CD14-positive monocyte (primary cell): Measurements from ENCODE around the gene EID2. TPM values are rescaled to one million over a fixed set of nuclear protein-coding genes. Genes with fewer than 3 reads are reported as not detected.

Experiments used
- DNase-seq, 3 donors: peaks; one replicate each; pipeline ENCODE4 v3.0.0-alpha.2; 2011 to 2022
- H2AFZ ChIP-seq: 2 replicates; pipeline ENCODE4 v1.6.0; 2012; ENCODE audit warnings: mild to moderate bottlenecking, low read depth, low read length, inconsistent platforms; ENCODE audit not compliant: insufficient read depth, poor library complexity, severe bottlenecking
- H3K27ac ChIP-seq, 2 donors: 1 replicate in 1 of 2; 2 replicates in 1 of 2; pipeline ENCODE4 v1.5.1; 2012 to 2013; ENCODE audit warnings: low read length in 2 of 2, control low read depth in 1 of 2, inconsistent platforms in 1 of 2, low read depth in 1 of 2, mild to moderate bottlenecking in 1 of 2
- H3K27me3 ChIP-seq, 2 donors: one replicate each; pipeline versions ENCODE4 v1.6.0 to v1.6.1; 2011 to 2013; ENCODE audit warnings: low read length in 2 of 2; ENCODE audit not compliant: control insufficient read depth in 2 of 2, insufficient read depth in 2 of 2
- H3K36me3 ChIP-seq, 2 donors: replicated peaks in 1 of 2; 1 replicate in 1 of 2; 2 replicates in 1 of 2; pipeline versions ENCODE4 v1.5.1 to v1.6.1; 2012 to 2013; ENCODE audit warnings: low read length in 2 of 2, control low read depth in 1 of 2, inconsistent platforms in 1 of 2, mild to moderate bottlenecking in 1 of 2; ENCODE audit not compliant: insufficient read depth in 2 of 2, control insufficient read depth in 1 of 2
- H3K4me1 ChIP-seq, 2 donors: 1 replicate in 1 of 2; 2 replicates in 1 of 2; pipeline versions ENCODE4 v1.5.1 to v1.6.1; 2012 to 2013; ENCODE audit warnings: low read length in 2 of 2, control low read depth in 1 of 2, inconsistent platforms in 1 of 2, mild to moderate bottlenecking in 1 of 2, moderate library complexity in 1 of 2; ENCODE audit not compliant: insufficient read depth in 2 of 2, control insufficient read depth in 1 of 2
- H3K4me2 ChIP-seq: replicated peaks from 2 replicates; pipeline ENCODE3; 2012; ENCODE audit warnings: low read length, moderate library complexity, mild to moderate bottlenecking; ENCODE audit not compliant: poor library complexity, severe bottlenecking; ENCODE audit errors: extremely low read depth
- H3K4me3 ChIP-seq, 3 experiments: fragments of 200-600 bp in 1 of 3; sonication (generic) in 1 of 3; replicated peaks in 1 of 3; 1 replicate in 2 of 3; 2 replicates in 1 of 3; pipeline ENCODE4 v1.5.1; 2011 to 2013; ENCODE audit warnings: low read length in 3 of 3, mild to moderate bottlenecking in 3 of 3, control low read depth in 2 of 3, low read depth in 2 of 3, inconsistent platforms in 1 of 3, moderate library complexity in 1 of 3
- H3K79me2 ChIP-seq: 2 replicates; pipeline ENCODE4 v1.6.0; 2012; ENCODE audit warnings: mild to moderate bottlenecking, control low read depth, inconsistent platforms, low read length, moderate library complexity; ENCODE audit not compliant: insufficient read depth
- H3K9ac ChIP-seq: 2 replicates; pipeline ENCODE4 v1.6.0; 2017; ENCODE audit warnings: low read length, mild to moderate bottlenecking; ENCODE audit not compliant: insufficient read depth, poor library complexity, severe bottlenecking
- H3K9me3 ChIP-seq, 2 donors: replicated peaks in 1 of 2; 1 replicate in 1 of 2; 2 replicates in 1 of 2; pipeline versions ENCODE4 v1.5.1 to v1.6.1; 2012 to 2013; ENCODE audit warnings: low read length in 2 of 2, control low read depth in 1 of 2; ENCODE audit not compliant: control insufficient read depth in 1 of 2, insufficient read depth in 1 of 2
- H4K20me1 ChIP-seq: 2 replicates; pipeline ENCODE4 v1.6.0; 2012; ENCODE audit warnings: mild to moderate bottlenecking, low read length, control low read depth, moderate library complexity; ENCODE audit not compliant: insufficient read depth
- H3K27ac Mint-ChIP-seq, 7 donors: one replicate each; pipeline ENCODE4 v1.8.0; 2020; ENCODE audit warnings: mild to moderate bottlenecking in 7 of 7, mixed read lengths in 7 of 7, moderate library complexity in 6 of 7, inconsistent platforms in 2 of 7
- H3K27me3 Mint-ChIP-seq, 3 donors: one replicate each; pipeline ENCODE4 v1.8.0; 2021 to 2022; ENCODE audit warnings: low read depth in 3 of 3, mild to moderate bottlenecking in 3 of 3, mixed read lengths in 3 of 3, moderate library complexity in 3 of 3, inconsistent platforms in 1 of 3
- H3K36me3 Mint-ChIP-seq, 2 donors: one replicate each; pipeline ENCODE4 v1.8.0; 2020; ENCODE audit warnings: mixed read lengths in 2 of 2, inconsistent platforms in 1 of 2, mild to moderate bottlenecking in 1 of 2
- H3K4me1 Mint-ChIP-seq: one replicate; pipeline ENCODE4 v1.8.0; 2020; ENCODE audit warnings: mild to moderate bottlenecking, mixed read lengths
- H3K4me3 Mint-ChIP-seq, 2 donors: one replicate each; pipeline ENCODE4 v1.8.0; 2020; ENCODE audit warnings: mild to moderate bottlenecking in 2 of 2, mixed read lengths in 2 of 2, moderate library complexity in 1 of 2
- H3K9me3 Mint-ChIP-seq, 7 donors: one replicate each; pipeline ENCODE4 v1.8.0; 2020 to 2022; ENCODE audit warnings: mixed read lengths in 7 of 7, mild to moderate bottlenecking in 6 of 7, moderate library complexity in 6 of 7, inconsistent platforms in 2 of 7
- WGBS: methylation state at CpG from one replicate; pipeline ENCODE4 v1.1.5; 2013; ENCODE audit warnings: missing lambda C conversion rate; ENCODE audit not compliant: insufficient coverage; 5-methylcytosine and 5-hydroxymethylcytosine counted together
- intact Hi-C, 2 donors: fragments of 100-400 bp; cut with micrococcal nuclease; formaldehyde crosslinking; loops; one replicate each; pipeline versions ENCODE4 v1.15.0 to v1.15.1; 2023
- polyA plus RNA-seq, 3 donors: library from polyadenylated mRNA; depleted of rRNA in 1 of 3; unstranded in 2 of 3; stranded (reverse) in 1 of 3; fragments of 300-500 nt in 2 of 3; fragments of >200 nt in 1 of 3; fragmentation: Illumina TruSeq in 2 of 3; gene quantifications; 1 replicate in 2 of 3; 2 replicates in 1 of 3; pipeline ENCODE4 v1.2.3, GENCODE V29; 2012 to 2021
- TF ChIP-seq, protein P1 (sequence below): fragments of 200-600 bp; IDR thresholded peaks from one replicate; pipeline ENCODE4 v1.8.0; 2022; ENCODE audit warnings: antibody characterized with exemption, mild to moderate bottlenecking

The EID2 gene
- polyA plus RNA-seq, 3 donors: 5.8 to 20.4 (median 12.5) TPM

DNA sequence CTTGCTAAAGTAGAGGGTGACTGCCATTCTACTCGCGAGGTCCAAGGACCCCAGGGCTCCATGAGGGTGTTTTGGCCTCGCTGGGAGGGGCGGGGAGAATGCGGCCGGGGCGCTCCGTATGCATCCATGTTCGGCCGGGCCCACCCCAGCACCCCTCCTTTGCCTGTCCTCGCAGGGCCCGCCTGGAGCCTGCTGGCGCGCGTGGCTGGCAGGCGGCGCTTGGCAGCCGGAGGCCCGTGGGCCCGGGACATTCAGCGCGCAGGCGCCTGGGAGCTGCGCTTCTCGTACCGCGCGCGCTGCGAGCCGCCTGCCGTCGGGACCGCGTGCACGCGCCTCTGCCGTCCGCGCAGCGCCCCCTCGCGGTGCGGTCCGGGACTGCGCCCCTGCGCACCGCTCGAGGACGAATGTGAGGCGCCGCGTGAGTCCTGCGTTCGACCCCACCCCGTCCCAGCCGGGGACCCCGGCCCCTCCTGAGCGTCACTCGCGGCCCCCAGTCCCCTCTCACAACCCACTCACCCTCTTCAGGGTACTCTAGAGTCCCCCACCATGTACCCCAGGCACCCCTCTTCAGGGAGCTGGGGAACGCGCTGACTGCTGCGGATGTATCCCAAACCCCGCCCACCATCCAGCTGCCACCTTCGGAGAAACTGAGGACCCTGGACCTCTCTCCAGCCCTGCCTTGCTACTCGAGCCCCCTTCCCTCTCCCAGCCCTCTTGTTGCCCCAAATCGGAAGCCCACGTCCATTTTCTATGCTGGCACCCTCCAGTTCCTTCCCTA is 37.1 kb downstream of the EID2 start:
- Mint-ChIP-seq H3K36me3 (peaks cover 0 to 16% of the 10 kb centered on the region in 2 donors), H3K27me3 (peaks cover 69 to 89% (median 77%) of the 10 kb centered on the region in 3 donors), H3K27ac (no peak overlapping the region), H3K4me3 (peak overlapping the region in 1 of 2 donors; percentile 52), H3K9me3 (peaks cover 0 to 25% (median 14%) of the 10 kb centered on the region in 7 donors), H3K4me1 (peaks cover 19% of the 10 kb centered on the region)
- peaks cover 10 to 15% of the 10 kb centered on the region in 2 donors for H3K4me1 ChIP-seq
- no peaks in the 10 kb centered on the region for H4K20me1 ChIP-seq
- TF ChIP-seq, protein P1, sequence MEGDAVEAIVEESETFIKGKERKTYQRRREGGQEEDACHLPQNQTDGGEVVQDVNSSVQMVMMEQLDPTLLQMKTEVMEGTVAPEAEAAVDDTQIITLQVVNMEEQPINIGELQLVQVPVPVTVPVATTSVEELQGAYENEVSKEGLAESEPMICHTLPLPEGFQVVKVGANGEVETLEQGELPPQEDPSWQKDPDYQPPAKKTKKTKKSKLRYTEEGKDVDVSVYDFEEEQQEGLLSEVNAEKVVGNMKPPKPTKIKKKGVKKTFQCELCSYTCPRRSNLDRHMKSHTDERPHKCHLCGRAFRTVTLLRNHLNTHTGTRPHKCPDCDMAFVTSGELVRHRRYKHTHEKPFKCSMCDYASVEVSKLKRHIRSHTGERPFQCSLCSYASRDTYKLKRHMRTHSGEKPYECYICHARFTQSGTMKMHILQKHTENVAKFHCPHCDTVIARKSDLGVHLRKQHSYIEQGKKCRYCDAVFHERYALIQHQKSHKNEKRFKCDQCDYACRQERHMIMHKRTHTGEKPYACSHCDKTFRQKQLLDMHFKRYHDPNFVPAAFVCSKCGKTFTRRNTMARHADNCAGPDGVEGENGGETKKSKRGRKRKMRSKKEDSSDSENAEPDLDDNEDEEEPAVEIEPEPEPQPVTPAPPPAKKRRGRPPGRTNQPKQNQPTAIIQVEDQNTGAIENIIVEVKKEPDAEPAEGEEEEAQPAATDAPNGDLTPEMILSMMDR: peak; percentile 95
- H3K79me2 ChIP-seq: no peaks in the 10 kb centered on the region
- no peak overlapping the region for H3K4me3 ChIP-seq
- H3K9me3 ChIP-seq: peaks cover 0 to 5% of the 10 kb centered on the region in 2 donors
- peaks cover 36 to 78% of the 10 kb centered on the region in 2 donors for H3K27me3 ChIP-seq
- 15% methylated on average over 69 of the region's 69 CpGs for WGBS
- peak; percentile 68 to 81 (median 77) for DNase-seq
- H3K36me3 ChIP-seq: no peaks in the 10 kb centered on the region
- intact Hi-C loops: loop anchor here in 1 of 2 donors (2.0 kb wide), 1 partner anchor 58 kb away; the partner anchor contains the start of gene SUPT5H
- H3K4me2 ChIP-seq: peak overlapping the region; percentile 26
- no peak overlapping the region for H3K9ac ChIP-seq
- H3K27ac ChIP-seq: no peak overlapping the region
- H2AFZ ChIP-seq: peak overlapping the region; percentile 67

DNA sequence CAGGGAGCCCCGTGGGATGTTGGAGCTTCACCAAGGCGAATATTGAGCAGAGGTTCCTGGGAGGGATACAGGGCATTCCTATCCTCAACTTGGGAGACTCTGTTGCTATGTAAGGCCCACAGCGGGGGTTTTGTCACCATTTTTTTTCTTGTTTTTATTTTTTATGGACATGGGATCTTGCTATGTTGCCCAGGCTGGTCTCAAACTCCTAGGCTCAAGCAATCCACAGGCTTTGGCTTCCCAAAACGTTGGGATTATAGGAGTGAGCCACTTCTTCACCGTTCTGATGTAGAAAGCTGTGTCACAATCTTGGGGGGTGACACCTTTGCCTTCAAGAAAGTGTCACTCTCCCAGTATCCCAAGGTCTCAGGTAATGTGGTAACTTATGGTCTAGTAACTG is 38.6 kb downstream of the EID2 start:
- Mint-ChIP-seq H3K4me3 (peak overlapping the region in 1 of 2 donors; percentile 65), H3K27ac (no peak overlapping the region), H3K36me3 (peaks cover 0 to 12% of the 10 kb centered on the region in 2 donors), H3K4me1 (peaks cover 11% of the 10 kb centered on the region), H3K27me3 (peaks cover 73 to 89% (median 81%) of the 10 kb centered on the region in 3 donors), H3K9me3 (peaks cover 0 to 27% (median 11%) of the 10 kb centered on the region in 7 donors)
- DNase-seq: no peak
- intact Hi-C loops: no loop called here
- Histone ChIP-seq H3K36me3 (no peaks in the 10 kb centered on the region), H3K79me2 (no peaks in the 10 kb centered on the region), H3K4me1 (peaks cover 5% of the 10 kb centered on the region in 2 donors), H3K9me3 (peaks cover 0 to 7% of the 10 kb centered on the region in 2 donors), H3K9ac (no peak overlapping the region), H2AFZ (no peak overlapping the region), H4K20me1 (no peaks in the 10 kb centered on the region), H3K27me3 (peaks cover 30 to 78% of the 10 kb centered on the region in 2 donors), H3K4me2 (no peak overlapping the region), H3K4me3 (no peak overlapping the region), H3K27ac (no peak overlapping the region)
- TF ChIP-seq, protein P1: no peak
- WGBS: 93% methylated on average over 2 of the region's 5 CpGs
